ENCODE results near the gene CLPTM1L.
A peak's percentile ranks its signal among the peaks of the same experiment; 100 is the strongest.
"Not testable (repeated sequence)": the region's sequence is repeated elsewhere in the genome, so short reads cannot be mapped to it uniquely, and the experiment has no call there.

CLPTM1L gene

DNA sequence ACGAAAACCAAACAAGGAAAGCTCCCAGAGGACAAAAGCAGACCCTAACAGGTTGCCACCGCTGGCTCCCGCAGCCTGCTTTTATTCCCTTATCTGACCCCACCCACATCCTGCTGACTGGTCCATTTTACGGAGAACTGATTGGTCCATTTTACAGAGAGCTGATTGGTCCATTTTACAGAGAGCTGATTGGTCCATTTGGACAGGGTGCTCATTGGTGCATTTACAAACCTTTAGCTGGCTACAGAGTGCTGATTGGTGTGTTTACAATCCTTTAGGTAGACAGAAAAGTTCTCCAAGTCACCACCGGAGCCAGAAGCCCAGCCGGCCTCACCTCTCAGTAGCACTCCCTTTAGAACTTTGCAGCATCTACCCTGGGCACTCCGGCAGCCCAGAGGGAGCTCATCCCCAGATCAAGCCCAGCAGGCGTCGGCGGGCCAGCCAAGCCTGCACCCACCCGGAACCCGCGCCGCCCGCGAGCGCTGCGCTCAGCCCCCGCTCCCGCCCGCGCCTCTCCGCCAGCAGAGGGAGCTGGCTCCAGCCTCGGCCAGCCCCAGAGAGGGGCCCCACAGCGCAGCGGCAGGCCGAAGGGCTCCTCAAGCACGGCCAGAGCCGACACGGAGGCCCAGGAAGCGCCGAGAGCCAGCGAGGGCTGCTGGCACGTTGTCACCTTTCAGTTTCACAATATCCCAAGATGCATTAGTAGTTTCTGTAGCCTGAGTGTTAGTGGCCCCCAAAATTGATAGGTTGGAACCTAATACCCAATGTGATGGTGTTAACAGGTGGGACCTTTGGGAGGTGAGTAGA lies 35.3 kb upstream of the CLPTM1L start:
- DNase-seq = peak; percentile 69 to 71

DNA sequence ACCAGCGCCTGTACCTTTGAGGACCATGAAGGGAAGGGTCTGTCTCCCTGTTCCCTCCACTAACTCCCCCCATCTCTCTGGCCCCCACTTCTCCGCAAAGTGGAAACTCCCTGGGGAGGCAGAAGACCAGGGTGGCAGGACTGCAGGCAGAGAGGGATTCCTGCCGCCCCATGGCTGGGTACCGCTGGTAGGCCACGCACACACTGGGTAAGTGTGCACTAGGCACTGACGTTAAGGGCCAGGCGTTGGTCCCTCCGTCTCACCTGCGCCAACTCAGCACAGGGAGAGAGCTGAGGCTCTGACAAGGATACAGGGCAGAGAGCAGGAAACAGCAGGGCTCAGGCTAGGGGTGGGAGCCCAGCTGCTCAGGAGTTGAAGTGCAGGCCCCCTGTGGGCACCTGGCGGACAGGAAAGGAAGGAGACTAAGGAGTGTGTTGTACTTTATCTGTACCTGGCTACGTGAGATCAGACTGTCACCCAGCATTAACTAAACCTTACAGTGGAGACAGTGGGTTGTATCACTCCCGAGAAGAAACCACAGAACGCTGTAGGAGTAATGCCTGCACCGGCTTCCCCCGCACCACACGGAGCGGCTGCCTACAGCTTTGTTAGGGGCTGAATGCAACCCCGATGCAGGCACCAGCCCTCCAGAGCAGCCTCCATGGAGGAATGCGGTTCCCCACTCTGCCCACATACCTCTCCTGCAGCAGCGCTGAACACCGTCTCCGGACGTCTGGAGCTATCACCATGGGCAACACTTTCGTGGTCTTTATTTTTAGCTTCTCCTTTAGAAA lies 34.2 kb upstream of the CLPTM1L start:
- no peak for DNase-seq

DNA sequence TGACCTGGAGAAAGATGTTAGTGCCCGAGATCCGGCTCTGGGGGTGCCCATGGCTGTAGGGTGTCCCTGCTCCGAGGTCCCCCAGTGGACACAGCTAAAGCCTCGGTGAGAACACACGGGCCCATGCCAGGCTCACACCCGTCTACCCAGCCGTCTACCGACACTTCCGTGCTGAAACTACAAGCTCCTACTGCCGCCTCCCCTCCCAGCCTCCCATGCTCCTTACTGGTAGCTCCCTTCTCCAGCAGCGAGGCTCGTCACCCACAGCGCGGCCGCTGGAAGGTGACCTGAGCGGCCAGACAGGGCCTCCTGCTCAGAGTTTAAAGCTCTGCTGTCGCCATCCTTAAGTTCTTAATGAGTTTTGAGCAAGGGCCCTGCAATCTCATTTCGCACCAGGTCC lies 33.2 kb upstream of the CLPTM1L start:
- DNase-seq = no peak

DNA sequence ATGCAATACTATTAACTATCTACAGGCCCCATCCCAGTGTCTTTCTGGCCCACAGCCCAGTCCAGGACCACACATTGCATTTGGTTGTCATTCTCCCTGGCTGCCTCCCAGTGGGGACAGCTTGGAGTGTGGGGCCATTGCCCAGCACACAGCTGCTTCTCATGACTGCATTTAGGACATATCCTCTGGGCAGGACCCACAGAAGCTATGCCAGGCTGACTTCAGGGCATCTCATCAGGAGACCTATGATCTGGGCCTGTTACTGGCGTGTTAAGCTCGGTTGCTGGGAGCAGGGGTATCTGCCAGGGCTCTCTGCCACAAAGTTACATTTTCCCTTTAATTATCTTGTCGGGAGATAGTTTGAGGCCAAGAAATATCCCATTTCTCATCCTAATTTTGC lies 32.1 kb upstream of the CLPTM1L start:
- no peak for DNase-seq

DNA sequence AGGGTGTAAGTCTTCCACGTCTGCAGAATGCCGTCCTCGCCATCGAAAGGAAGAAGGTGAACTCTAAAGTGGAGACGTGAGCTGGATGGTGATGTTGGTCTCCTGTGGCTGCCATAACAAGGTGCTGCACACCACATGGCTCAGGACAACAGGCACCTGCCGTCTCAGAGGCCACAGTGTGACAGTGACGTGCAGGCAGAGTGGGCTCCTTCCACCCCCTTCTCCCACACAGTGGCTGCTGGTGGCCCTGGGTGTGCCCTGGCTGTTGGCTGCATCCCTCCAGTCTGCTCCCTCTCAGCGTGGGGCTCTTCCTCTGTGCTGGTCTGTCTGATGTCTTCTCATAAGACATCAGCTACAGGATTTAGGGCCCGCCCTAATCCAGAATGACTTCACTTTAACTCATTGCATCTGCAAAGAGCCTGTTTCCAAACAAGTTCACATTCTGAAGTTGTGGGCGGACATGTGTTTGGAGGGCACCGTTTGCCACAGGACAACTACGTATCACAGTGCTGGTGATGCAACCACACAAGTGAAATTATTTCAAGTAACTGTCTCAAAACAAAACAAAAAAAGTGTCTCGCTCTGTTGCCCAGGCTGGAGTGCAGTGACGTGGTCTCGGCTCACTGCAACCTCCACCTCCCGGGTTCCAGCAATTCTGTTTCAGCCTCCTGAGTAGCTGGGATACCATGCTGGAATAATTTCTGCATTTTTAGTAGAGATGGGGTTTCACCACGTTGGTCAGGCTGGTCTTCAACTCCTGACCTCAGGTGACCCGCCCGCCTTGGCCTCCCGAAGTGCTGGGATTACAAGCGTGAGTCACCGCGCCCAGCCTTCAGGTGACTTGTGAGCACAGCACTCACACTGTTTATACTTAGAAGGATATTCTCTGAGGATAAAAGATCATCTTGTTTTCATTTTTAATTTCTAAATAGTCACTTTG lies 31.2 kb upstream of the CLPTM1L start:
- DNase-seq = no peak

DNA sequence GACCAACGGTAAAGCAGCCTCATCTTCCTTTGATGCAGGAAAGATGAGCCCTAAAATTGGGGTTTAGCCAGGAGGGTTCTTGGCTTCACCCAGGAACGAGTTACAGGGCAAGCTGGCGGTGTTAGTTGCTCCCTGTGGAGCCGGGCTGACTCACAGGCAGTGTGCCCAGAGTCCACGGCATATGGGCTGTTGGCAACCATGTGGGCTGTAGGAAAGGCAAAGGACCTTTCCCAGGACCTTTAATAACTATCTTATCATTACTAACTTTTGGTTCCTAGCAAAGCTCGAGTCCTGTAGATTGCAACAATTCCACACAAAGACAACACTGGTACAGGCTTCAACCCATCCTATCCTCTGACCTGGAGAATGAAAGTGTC lies 29.8 kb upstream of the CLPTM1L start:
- no peak for DNase-seq

DNA sequence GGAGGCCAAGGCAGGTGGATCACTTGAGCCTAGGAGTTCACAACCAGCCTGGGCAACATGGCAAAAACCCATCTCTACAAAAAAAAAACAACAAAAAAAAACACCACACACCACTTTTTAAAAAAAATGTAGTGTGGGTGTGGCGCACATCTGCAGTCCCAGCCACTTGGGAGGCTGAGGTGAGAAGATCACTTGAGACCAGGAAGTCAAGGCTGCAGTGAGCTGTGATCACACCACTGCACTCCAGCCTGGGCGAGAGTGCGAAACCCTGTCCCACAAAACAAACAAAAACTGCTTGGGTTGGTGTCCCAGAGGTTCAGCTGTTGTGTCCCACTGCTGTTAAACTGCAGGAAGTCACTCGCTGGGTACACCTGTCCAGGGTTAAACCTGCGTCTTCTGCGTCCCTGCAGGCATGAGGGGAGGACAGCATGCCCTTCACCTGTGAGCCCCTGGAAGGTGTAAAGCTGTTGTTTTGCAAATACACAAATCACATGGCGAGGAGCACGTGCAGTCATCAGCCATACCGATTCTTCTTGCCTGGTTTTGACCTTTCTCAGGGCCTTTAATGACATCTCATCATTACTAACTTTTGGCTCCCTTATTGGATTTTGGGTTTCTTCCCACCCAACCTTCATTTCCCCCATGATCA lies 29.3 kb upstream of the CLPTM1L start:
- DNase-seq = no peak

DNA sequence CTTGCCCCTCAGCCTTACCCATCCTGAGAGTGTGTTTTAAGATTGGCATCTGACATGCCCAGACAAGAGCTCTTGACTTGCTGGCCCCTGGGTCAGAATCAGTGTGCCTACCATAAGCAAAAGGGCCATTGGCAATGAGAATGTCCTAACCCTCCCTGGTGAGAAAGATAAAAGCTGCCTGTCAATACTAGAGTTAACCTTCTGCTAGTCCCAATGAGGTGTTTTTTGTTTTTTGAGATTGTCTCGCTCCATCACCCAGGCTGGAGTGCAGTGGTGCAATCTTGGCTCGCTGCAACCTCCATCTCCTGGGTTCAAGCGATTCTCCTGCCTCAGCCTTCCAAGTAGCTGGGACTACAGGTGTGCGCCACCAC lies 27.1 kb upstream of the CLPTM1L start:
- not testable (repeated sequence) for DNase-seq

DNA sequence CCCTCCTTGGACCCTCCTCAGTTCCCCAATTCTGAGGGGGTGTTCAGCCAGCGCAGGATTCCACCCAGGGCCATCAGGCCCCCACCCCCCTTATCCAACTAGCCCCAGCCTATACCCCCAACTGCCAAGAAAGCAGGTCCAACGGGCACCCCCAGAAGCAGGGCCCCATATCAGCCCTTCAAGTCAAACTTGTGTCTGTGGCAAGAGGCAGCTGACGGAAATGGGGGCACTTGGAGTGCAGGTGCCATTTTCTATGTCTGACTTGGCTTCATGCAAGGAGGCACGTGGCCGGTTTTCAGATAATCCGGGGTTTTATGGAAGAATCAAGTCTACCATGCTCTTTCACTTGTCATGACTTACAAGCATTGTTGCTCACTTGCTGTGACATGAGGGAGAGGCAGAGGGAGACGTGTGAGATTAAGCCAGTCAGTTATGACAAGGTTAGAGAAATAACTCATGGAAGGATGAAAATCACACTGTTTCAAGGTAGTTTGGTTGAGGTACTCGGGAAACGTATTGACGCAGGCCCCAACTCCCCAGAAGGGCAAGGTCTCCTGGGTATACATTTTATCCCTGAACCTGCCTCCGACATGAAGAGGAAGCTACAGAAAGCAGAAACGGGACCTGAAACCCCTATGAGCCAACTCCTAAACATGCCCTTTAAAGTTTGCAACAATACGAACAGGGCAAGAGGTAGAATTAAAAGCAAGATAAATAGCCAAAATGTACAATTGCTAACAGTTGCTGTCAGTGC lies 26.5 kb upstream of the CLPTM1L start:
- no peak for DNase-seq

DNA sequence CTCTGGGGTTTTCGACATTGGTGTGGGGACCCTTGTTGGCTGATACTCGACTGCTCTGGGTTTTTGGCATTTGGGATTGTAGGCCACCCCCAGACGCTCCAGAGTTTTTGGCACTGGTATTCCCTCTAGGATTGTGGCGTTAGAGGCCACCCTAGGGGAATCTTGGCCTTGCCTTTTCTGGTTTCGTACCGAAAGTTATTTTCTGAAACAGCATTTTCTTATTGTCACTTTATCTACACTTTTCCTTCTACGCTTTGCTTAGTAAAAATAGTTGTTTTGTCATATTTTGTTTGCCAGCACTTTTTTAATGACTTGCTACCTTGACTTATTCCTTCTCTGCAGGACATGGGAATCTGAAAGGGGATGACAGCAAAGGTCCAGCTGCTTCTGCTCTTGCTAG lies 25.1 kb upstream of the CLPTM1L start:
- no peak for DNase-seq

DNA sequence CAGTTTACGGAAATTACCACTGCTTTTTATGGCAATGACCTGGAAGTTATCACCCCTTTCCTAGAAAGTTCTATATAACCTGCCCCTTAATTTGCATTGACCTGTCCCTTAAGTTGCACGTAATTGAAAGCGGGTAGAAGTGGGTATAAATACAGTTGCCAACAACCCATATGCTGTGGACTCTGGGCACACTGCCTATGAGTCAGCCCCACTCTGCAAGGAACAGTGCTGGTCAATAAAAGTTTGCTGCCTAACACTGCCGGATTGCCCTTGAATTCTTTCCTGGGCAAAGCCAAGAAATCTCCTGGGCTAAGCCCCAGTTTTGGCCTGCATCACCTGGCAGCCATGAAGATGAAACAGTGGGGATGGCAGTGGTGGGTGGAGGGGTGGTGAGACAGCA lies 23.9 kb upstream of the CLPTM1L start:
- no peak for DNase-seq

DNA sequence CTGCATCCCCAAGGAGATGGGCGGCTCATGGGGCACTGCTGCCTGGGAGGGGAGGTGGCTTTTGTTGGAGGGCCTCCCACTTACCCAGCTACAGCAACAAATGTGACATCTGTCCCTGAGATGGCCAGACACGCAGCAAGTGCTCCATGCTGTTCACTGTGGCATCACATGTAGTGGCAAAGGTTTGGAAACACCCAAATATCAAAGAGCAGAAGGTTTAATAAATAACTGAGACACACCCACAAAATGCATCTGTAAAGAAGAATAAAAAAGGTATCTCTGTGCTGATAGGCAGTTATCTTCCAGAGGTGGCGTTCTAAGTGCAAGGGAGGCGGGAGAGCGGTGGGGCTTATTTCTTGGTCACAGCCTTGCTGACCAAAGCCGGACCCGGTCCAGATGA lies 23.3 kb upstream of the CLPTM1L start:
- no peak for DNase-seq

DNA sequence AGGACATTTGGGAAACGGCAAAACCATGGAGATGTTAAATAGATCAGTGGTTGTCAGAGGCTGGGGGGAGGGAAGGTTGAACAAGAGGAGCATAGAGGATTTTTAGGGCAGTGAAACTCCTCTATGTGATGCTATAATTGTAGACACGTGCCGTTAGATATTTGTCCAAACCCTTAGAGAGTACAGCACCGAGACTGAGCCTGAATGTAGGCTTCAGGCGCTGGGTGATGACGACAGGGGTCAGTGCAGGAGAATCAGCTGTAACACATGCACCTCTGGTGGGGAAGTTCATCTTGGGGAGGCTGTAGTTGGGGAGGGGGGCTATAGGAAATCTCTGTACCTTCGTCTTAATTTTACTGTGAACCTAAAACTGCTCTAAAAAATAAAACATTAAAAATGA lies 22.2 kb upstream of the CLPTM1L start:
- DNase-seq = no peak

DNA sequence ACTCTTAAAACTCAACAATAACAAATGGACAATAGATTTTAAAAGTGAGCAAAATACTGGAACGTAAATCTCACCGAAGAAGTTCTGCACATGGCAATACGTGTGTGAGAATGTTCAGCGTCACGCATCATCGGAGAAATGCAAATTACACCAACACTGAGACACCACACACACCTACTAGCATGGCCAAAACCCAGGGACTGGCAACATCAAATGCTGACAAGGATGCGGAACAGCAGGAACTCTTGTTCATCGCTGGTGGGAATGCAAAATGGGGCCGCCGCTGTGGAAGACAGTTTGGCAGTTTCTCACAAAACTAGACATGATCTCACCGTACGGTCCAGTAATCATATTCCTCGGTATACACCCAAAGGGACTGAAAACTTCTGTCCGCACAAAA lies 21.6 kb upstream of the CLPTM1L start:
- DNase-seq = no peak

DNA sequence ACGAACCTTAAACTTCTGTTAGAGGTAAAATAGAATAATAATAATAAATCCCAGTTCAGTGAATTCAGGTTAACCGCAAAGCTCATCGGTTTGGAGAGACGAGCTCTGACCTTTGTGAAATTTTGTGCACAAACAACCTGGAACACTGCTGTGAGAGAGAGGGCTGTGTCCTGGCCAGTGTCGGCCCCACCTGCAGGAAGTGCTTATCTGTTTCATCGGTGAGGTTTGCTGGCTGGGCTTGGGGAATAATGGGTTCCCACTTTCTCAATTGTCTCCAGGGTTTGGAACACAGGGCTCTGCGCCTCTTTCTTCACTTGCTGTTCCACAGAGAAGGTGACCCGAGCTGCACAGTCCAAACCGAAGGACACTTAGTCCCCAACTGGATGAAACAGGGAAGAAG lies 19.3 kb upstream of the CLPTM1L start:
- DNase-seq = no peak

DNA sequence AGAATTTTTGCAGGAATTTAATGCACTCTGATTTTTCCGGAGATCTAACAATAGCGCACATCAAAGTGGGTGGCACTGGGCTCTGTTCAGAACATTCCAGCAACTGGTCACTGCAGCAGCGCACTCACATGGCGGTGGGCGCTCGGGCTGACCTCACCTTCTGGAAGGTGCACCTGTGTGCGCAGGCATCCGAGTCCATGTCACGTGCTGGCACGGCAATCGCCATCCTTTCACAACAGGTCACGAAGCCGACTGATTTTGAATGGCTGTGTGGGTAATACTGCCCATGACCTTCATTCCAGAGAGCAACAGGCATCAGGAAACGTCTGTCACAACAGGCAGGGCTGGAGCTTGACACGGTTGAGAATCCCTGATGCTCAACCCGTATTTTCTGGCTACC lies 18.7 kb upstream of the CLPTM1L start:
- no peak for DNase-seq

DNA sequence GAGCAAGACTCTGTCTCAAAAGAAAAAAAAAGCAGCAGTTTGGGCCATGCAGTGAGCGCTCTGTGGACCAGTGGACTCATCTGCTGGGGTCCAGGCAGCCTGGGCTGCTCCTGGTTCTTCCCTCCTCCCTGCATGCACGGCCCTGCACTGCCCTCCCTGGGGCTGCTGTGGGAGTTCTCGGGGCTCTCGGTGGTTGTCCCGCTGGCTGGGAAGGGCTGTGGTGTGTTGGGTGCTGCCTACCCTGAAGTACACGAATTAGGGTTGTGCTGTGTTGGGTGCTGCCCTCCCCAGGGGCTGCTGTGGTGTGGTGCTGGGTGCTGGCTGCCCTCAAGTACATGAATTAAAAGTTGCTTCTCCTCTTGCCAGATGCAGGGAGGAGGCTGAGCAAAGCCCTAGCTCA lies 18.3 kb upstream of the CLPTM1L start:
- DNase-seq = no peak

DNA sequence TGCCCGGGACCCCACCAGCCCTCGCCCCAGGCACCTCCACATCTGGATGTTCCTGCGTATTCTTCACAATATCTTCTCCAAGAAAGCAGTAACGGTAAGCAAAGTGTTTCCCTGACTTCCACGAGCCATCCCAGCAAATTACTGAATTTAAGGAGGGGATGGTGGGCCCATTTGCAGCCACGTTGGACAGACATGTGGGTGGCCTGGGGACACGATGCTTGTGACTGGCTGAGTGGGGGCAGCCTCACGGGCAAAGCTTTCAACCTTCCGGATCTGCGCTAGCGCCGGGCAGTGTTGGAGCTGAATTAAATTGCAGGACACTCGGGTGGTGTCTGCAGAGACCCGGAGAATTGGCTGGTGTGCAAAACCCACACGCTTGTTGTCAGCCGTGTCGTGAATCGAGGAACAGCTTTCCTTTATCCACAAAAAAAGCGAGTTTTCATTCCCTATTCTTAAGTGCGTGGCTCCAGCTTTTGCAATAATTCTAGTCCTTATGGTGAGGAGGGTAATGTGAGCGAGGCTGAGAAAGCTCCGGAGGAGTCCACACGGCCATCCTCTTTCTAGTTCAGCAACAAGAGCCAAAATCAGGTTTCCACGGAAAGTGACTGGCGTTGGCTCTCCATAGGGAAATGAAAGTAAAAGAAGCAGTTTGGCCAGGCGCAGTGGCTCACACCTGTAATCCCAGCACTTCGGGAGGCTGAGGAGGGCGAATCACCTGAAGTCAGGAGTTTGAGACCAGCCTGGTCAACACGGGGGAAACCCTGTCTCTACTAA lies 17.5 kb upstream of the CLPTM1L start:
- no peak for DNase-seq

DNA sequence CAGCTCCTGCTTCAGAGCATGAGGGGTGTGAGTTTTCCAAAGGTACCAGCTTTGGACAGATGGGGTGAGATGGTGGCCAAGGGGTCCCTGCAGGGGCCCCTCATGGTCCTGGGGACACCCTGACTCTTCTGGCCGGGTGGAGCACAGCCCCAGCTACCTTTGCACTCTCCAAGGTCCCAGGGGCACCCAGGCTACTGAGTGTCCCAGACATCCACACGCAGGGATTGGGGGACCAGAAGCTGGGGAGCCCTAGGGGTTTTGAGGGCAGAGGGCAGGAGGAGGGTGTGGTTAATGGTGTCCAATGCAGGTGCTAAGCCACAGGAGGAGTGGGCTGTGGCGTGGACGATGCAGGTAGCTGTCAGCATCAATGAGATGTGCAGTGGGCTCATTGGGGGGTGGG lies 16.0 kb upstream of the CLPTM1L start:
- no peak for DNase-seq

DNA sequence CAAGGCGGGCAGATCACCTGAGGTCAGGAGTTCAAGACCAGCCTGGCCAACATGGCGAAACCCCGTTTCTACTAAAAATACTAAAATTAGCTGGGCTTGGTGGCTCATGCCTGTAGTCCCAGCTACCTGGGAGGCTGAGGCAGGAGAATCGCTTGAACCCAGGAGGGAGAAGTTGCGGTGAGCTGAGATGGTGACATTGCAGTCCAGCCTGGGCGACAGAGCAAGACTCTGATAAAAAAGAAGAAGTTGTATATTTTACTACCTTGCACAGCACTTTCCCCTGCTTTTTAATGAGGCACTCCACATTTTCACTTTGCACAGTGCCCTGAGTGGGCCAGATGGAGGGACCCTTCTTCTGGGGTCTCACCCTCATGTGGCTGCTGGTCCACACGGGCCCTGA lies 15.5 kb upstream of the CLPTM1L start:
- not testable (repeated sequence) for DNase-seq

DNA sequence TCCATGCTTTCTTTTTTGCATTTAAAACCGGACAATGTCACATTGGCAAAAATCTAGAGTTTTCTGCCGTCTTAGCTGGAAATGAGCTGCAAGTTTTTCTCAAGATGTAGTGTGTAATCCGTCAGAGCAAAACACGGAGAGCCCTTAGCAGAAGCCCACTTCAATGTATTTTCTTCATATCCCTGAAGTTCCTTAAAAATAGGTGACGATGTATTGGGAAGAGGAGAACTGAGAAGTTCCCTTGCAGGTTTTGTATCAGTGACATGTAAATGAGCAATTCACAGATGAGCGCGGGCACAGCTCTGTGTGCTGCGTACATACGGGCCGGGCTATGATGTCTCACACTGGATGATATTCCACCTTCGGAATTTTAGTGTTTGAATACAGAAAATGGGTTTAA lies 14.8 kb upstream of the CLPTM1L start:
- no peak for DNase-seq
